Esophagus muscularis mucosa (tissue), 4 donors: ENCODE results near the gene CSTA. TPM values are rescaled to one million over a fixed set of nuclear protein-coding genes. Genes with fewer than 3 reads are reported as not detected.

Source experiments
- DNase-seq: peaks from one replicate; pipeline ENCODE4 v3.0.0-alpha.2; 2017; ENCODE audit errors: extremely low spot score
- H3K27ac ChIP-seq, 4 donors: fragments of 200-600 bp; sonication (generic); replicated peaks in 1 of 4; 1 replicate in 3 of 4; 2 replicates in 1 of 4; pipeline ENCODE4 v1.5.1; 2016 to 2019; ENCODE audit warnings: mild to moderate bottlenecking in 1 of 4
- H3K27me3 ChIP-seq, 4 donors: fragments of 200-600 bp; sonication (generic); one replicate each; pipeline versions ENCODE4 v1.5.1 to v1.6.0; 2016 to 2019
- H3K36me3 ChIP-seq, 4 donors: fragments of 200-600 bp; sonication (generic); one replicate each; pipeline ENCODE4 v1.5.1; 2016 to 2019
- H3K4me1 ChIP-seq, 4 donors: fragments of 200-600 bp; sonication (generic); one replicate each; pipeline ENCODE4 v1.5.1; 2016 to 2019
- H3K4me3 ChIP-seq, 4 donors: fragments of 200-600 bp; sonication (generic); 1 replicate in 2 of 4; 2 replicates in 2 of 4; pipeline ENCODE4 v1.5.1; 2016 to 2019; ENCODE audit warnings: mild to moderate bottlenecking in 4 of 4, moderate library complexity in 1 of 4
- H3K9me3 ChIP-seq, 4 donors: fragments of 200-600 bp; sonication (generic); 1 replicate in 3 of 4; 2 replicates in 1 of 4; pipeline ENCODE4 v1.5.1; 2016 to 2019
- CTCF ChIP-seq, 3 experiments: fragments of 200-600 bp in 2 of 3; fragments of 450-650 bp in 1 of 3; sonication (generic) in 2 of 3; IDR thresholded peaks; one replicate each; pipeline ENCODE4 v1.5.1; 2017 to 2019; ENCODE audit warnings: antibody characterized with exemption in 3 of 3, mild to moderate bottlenecking in 2 of 3, moderate library complexity in 1 of 3
- EP300 ChIP-seq: sonication (generic); formaldehyde crosslinking; IDR thresholded peaks from one replicate; pipeline ENCODE4 v1.6.1; 2017; ENCODE audit warnings: antibody characterized with exemption
- POLR2A ChIP-seq: fragments of 450-650 bp; IDR thresholded peaks from one replicate; pipeline ENCODE4 v1.6.1; 2017; ENCODE audit warnings: antibody characterized with exemption, moderate library complexity, mild to moderate bottlenecking, low read depth
- POLR2AphosphoS5 ChIP-seq, 2 donors: sonication (generic); formaldehyde crosslinking; IDR thresholded peaks; one replicate each; pipeline ENCODE4 v1.6.1; 2017; ENCODE audit warnings: antibody characterized with exemption in 2 of 2
- WGBS: methylation state at CpG from one replicate; pipeline ENCODE4 v1.1.5; 2018; 5-methylcytosine and 5-hydroxymethylcytosine counted together
- intact Hi-C: fragments of 100-400 bp; cut with DNase I; formaldehyde crosslinking; loops from one replicate; pipeline ENCODE4 v1.15.1; 2023
- total RNA-seq, 4 donors: library from RNA; depleted of rRNA; stranded (reverse); fragments of >200 nt; gene quantifications; one replicate each; pipeline versions ENCODE4 v1.1.0 to v1.2.1, GENCODE V29; 2016

CSTA gene
- total RNA-seq, 4 donors from 2014 or later: 1.3 to 3.5 (median 2.4) TPM

GRCh38 chr3:122382888-122383666, 58.0 kb downstream of the CSTA start, which contains the start of gene MIX23:
Gene MIX23, minus strand, starts transcription at chr3:122383231. Its CDS starts 7 bp downstream, at chr3:122383224.
- WGBS: under 1% methylated on average over 31 of the region's 31 CpGs
- peaks cover 18 to 33% (median 29%) of the 10 kb centered on the region in 4 donors for H3K4me1 ChIP-seq
- TF ChIP-seq POLR2AphosphoS5 (IDR thresholded peaks at IDR 0.05): peak; percentile 72 to 86
- no peak for TF ChIP-seq POLR2A
- peak; percentile 19 for TF ChIP-seq EP300
- intact Hi-C loops: no loop called here
- peak within 1 kb of the TSS; percentile 89 to 94 (median 92) for H3K27ac ChIP-seq
- H3K4me3 ChIP-seq: peak within 1 kb of the TSS; percentile 68 to 85 (median 74)
- H3K9me3 ChIP-seq: no peaks in the 10 kb centered on the region
- DNase-seq: peak; percentile 96
- H3K27me3 ChIP-seq: no peaks in the 10 kb centered on the region
- peaks cover 0 to 14% (median 4%) of the 10 kb centered on the region in 4 donors for H3K36me3 ChIP-seq

GRCh38 chr3:122383771-122384697, 59.0 kb downstream of the CSTA start, which contains the start of gene FAM162A:
Gene FAM162A, plus strand, starts transcription at chr3:122384182. Its CDS starts 84 bp downstream, at chr3:122384266.
- WGBS: 2% methylated on average over 10 of the region's 52 CpGs
- peak; percentile 95 for DNase-seq
- H3K27ac ChIP-seq: peak within 1 kb of the TSS; percentile 89 to 94 (median 92)
- H3K4me1 ChIP-seq: peaks cover 18 to 33% (median 29%) of the 10 kb centered on the region in 4 donors
- peak within 1 kb of the TSS; percentile 68 to 85 (median 74) for H3K4me3 ChIP-seq
- intact Hi-C loops: loop anchor here (2.0 kb wide), 1 partner anchor 31 kb away; no protein-coding TSS in a partner anchor
- H3K9me3 ChIP-seq: no peaks in the 10 kb centered on the region
- H3K36me3 ChIP-seq: peaks cover 0 to 11% (median 4%) of the 10 kb centered on the region in 4 donors
- peak; percentile 45 to 50 (median 48) for TF ChIP-seq CTCF (IDR thresholded peaks at IDR 0.05)
- peak; percentile 74 for TF ChIP-seq POLR2A
- peak; percentile 96 to 97 for TF ChIP-seq POLR2AphosphoS5 (IDR thresholded peaks at IDR 0.05)
- TF ChIP-seq EP300: no peak
- no peaks in the 10 kb centered on the region for H3K27me3 ChIP-seq

GRCh38 chr3:122387709-122388108, 62.7 kb downstream of the CSTA start:
- Histone ChIP-seq H3K4me1 (peaks cover 11 to 36% (median 34%) of the 10 kb centered on the region in 4 donors), H3K9me3 (no peaks in the 10 kb centered on the region), H3K27me3 (no peaks in the 10 kb centered on the region), H3K36me3 (peaks cover 0 to 6% (median 0%) of the 10 kb centered on the region in 4 donors), H3K4me3 (no peak overlapping the region), H3K27ac (no peak overlapping the region)
- intact Hi-C loops: no loop called here
- no peak for DNase-seq
- 88% methylated on average over 3 of the region's 3 CpGs for WGBS
- no peak for TF ChIP-seq CTCF (IDR thresholded peaks at IDR 0.05)
- no peak for TF ChIP-seq POLR2AphosphoS5 (IDR thresholded peaks at IDR 0.05)
- no peak for TF ChIP-seq POLR2A
- no peak for TF ChIP-seq EP300

GRCh38 chr3:122389197-122389596, 64.1 kb downstream of the CSTA start:
- peaks cover 11 to 47% (median 42%) of the 10 kb centered on the region in 4 donors for H3K4me1 ChIP-seq
- DNase-seq: no peak
- intact Hi-C loops: no loop called here
- H3K27ac ChIP-seq: no peak overlapping the region
- TF ChIP-seq EP300 (no peak), CTCF (IDR thresholded peaks at IDR 0.05) (no peak), POLR2AphosphoS5 (IDR thresholded peaks at IDR 0.05) (no peak), POLR2A (no peak)
- no peak overlapping the region for H3K4me3 ChIP-seq
- H3K9me3 ChIP-seq: no peaks in the 10 kb centered on the region
- no peaks in the 10 kb centered on the region for H3K27me3 ChIP-seq
- H3K36me3 ChIP-seq: peaks cover 0 to 11% (median 0%) of the 10 kb centered on the region in 4 donors
